Neuronal stem cell (in vitro differentiated cells): ENCODE data around the gene ALDH3B1.
A peak's percentile ranks its signal among the peaks of the same experiment; 100 is the strongest.

Experiments
- DNase-seq: peaks from one replicate; pipeline ENCODE4 v3.0.0-alpha.2; 2013; ENCODE audit warnings: low spot score
- H2AFZ ChIP-seq: one replicate; pipeline ENCODE4 v1.6.1; 2013; ENCODE audit warnings: mild to moderate bottlenecking, low read length, inconsistent platforms
- H2AK5ac ChIP-seq: 2 replicates; pipeline ENCODE4 v1.6.1; 2013; ENCODE audit warnings: low read depth, mild to moderate bottlenecking, inconsistent platforms, low read length, moderate library complexity, mixed read lengths
- H2BK120ac ChIP-seq: 2 replicates; pipeline ENCODE4 v1.6.1; 2013; ENCODE audit warnings: low read depth, mild to moderate bottlenecking, inconsistent platforms, low read length, moderate library complexity, mixed read lengths
- H2BK12ac ChIP-seq: one replicate; pipeline ENCODE4 v1.6.1; 2013; ENCODE audit warnings: low read length, inconsistent platforms
- H2BK15ac ChIP-seq: 2 replicates; pipeline ENCODE4 v1.6.1; 2013; ENCODE audit warnings: mild to moderate bottlenecking, low read length, inconsistent platforms, mixed read lengths
- H2BK5ac ChIP-seq: one replicate; pipeline ENCODE4 v1.6.1; 2013; ENCODE audit warnings: inconsistent platforms, mild to moderate bottlenecking, low read length, moderate library complexity
- H3K14ac ChIP-seq: one replicate; pipeline ENCODE4 v1.6.1; 2013; ENCODE audit warnings: low read length, inconsistent platforms
- H3K18ac ChIP-seq: 2 replicates; pipeline ENCODE4 v1.6.1; 2013; ENCODE audit warnings: low read length, inconsistent platforms
- H3K23ac ChIP-seq: 2 replicates; pipeline ENCODE4 v1.6.1; 2013; ENCODE audit warnings: low read depth, mild to moderate bottlenecking, mixed read lengths, low read length, inconsistent platforms; ENCODE audit not compliant: poor library complexity
- H3K27ac ChIP-seq: replicated peaks from 3 replicates; pipeline ENCODE4 v1.5.1; 2013; ENCODE audit warnings: low read length, inconsistent platforms
- H3K27me3 ChIP-seq, 3 experiments: 2 replicates each; pipeline ENCODE4 v1.6.1; 2013; ENCODE audit warnings: low read length in 3 of 3, mild to moderate bottlenecking in 2 of 3, inconsistent platforms in 1 of 3, low read depth in 1 of 3, mixed read lengths in 1 of 3, moderate library complexity in 1 of 3; ENCODE audit not compliant: control insufficient read depth in 3 of 3, insufficient read depth in 3 of 3
- H3K36me3 ChIP-seq, 2 donors: replicated peaks in 1 of 2; 2 replicates each; pipeline ENCODE4 v1.6.1; 2013; ENCODE audit warnings: low read length in 2 of 2; ENCODE audit not compliant: control insufficient read depth in 2 of 2, insufficient read depth in 2 of 2
- H3K4ac ChIP-seq: 2 replicates; pipeline ENCODE4 v1.6.1; 2013; ENCODE audit warnings: inconsistent platforms, mild to moderate bottlenecking, low read length, moderate library complexity
- H3K4me1 ChIP-seq, 2 donors: 1 replicate in 1 of 2; 2 replicates in 1 of 2; pipeline ENCODE4 v1.6.1; 2013; ENCODE audit warnings: low read length in 2 of 2, low read depth in 1 of 2; ENCODE audit not compliant: control insufficient read depth in 2 of 2, insufficient read depth in 1 of 2
- H3K4me2 ChIP-seq: one replicate; pipeline ENCODE4 v1.6.1; 2013; ENCODE audit warnings: mild to moderate bottlenecking, low read length, inconsistent platforms; ENCODE audit not compliant: insufficient read depth, poor library complexity, severe bottlenecking
- H3K4me3 ChIP-seq, 2 donors: 2 replicates each; pipeline ENCODE4 v1.5.1; 2013; ENCODE audit warnings: low read length in 2 of 2, mild to moderate bottlenecking in 2 of 2, inconsistent platforms in 1 of 2, moderate library complexity in 1 of 2
- H3K79me1 ChIP-seq: one replicate; pipeline ENCODE4 v1.6.1; 2013; ENCODE audit warnings: low read depth, mild to moderate bottlenecking, inconsistent platforms, low read length, moderate library complexity
- H3K9ac ChIP-seq: one replicate; pipeline ENCODE4 v1.6.1; 2013; ENCODE audit warnings: mild to moderate bottlenecking, low read depth, low read length, inconsistent platforms; ENCODE audit not compliant: poor library complexity
- H3K9me3 ChIP-seq, 2 donors: replicated peaks in 1 of 2; 2 replicates each; pipeline versions ENCODE3 to v1.6.1; 2013; ENCODE audit warnings: low read length in 2 of 2, mild to moderate bottlenecking in 2 of 2, inconsistent platforms in 1 of 2, low read depth in 1 of 2, mixed read lengths in 1 of 2, moderate library complexity in 1 of 2; ENCODE audit not compliant: control insufficient read depth in 2 of 2, insufficient read depth in 1 of 2
- H4K8ac ChIP-seq: one replicate; pipeline ENCODE4 v1.6.1; 2013; ENCODE audit warnings: low read depth, mild to moderate bottlenecking, inconsistent platforms, low read length, moderate library complexity
- H4K91ac ChIP-seq: one replicate; pipeline ENCODE4 v1.6.1; 2013; ENCODE audit warnings: low read length, low read depth, mild to moderate bottlenecking, inconsistent platforms; ENCODE audit not compliant: poor library complexity
- WGBS, 2 donors: extraction: QIAGEN DNeasy Blood & Tissue Kit; methylation state at CpG; one replicate each; pipeline ENCODE4 v1.1.7; 2013; ENCODE audit warnings: missing lambda C conversion rate in 2 of 2, mixed read lengths in 1 of 2; ENCODE audit not compliant: insufficient read length in 2 of 2, insufficient replicate concordance in 1 of 2; ENCODE audit errors: extremely low coverage in 2 of 2; 5-methylcytosine and 5-hydroxymethylcytosine counted together

Gene ALDH3B1

GRCh38 chr11:68039526-68040086, 29.5 kb downstream of the ALDH3B1 start:
- H3K4ac ChIP-seq: no peak overlapping the region
- H3K18ac ChIP-seq: peak overlapping the region; percentile 9
- no peak overlapping the region for H3K9ac ChIP-seq
- H3K23ac ChIP-seq: peak overlapping the region; percentile 66
- H3K14ac ChIP-seq: no peak overlapping the region
- H2BK120ac ChIP-seq: peak overlapping the region; percentile 17
- no peak overlapping the region for H3K4me2 ChIP-seq
- H3K9me3 ChIP-seq: no peaks in the 10 kb centered on the region
- peaks cover 4% of the 10 kb centered on the region for H3K79me1 ChIP-seq
- peak overlapping the region; percentile 8 for H2BK5ac ChIP-seq
- peak overlapping the region; percentile 86 for H2AK5ac ChIP-seq
- H2AFZ ChIP-seq: peak overlapping the region; percentile 88
- H3K27ac ChIP-seq: no peak overlapping the region
- DNase-seq: no peak
- H3K36me3 ChIP-seq: peaks cover 4 to 15% of the 10 kb centered on the region in 2 donors
- H2BK12ac ChIP-seq: no peak overlapping the region
- no peak overlapping the region for H4K8ac ChIP-seq
- no peak overlapping the region for H3K4me3 ChIP-seq
- no peak overlapping the region for H2BK15ac ChIP-seq
- H3K27me3 ChIP-seq: no peaks in the 10 kb centered on the region
- WGBS, 2 donors: no CpG with 5 or more reads among the region's 10 CpGs
- H3K4me1 ChIP-seq: peaks cover 13 to 34% of the 10 kb centered on the region in 2 donors
- no peak overlapping the region for H4K91ac ChIP-seq

GRCh38 chr11:68040101-68040956, 30.2 kb downstream of the ALDH3B1 start:
- no peaks in the 10 kb centered on the region for H3K27me3 ChIP-seq
- H2BK5ac ChIP-seq: peak overlapping the region; percentile 61
- no peak overlapping the region for H3K4me2 ChIP-seq
- H3K36me3 ChIP-seq: peaks cover 4 to 10% of the 10 kb centered on the region in 2 donors
- H3K79me1 ChIP-seq: peaks cover 4% of the 10 kb centered on the region
- peak overlapping the region; percentile 88 for H2AFZ ChIP-seq
- H3K27ac ChIP-seq: peak overlapping the region; percentile 16
- WGBS, 2 donors: no CpG with 5 or more reads among the region's 22 CpGs
- peaks cover 13 to 34% of the 10 kb centered on the region in 2 donors for H3K4me1 ChIP-seq
- H2BK12ac ChIP-seq: no peak overlapping the region
- peak overlapping the region; percentile 94 for H2BK15ac ChIP-seq
- H3K4me3 ChIP-seq: no peak overlapping the region
- no peak for DNase-seq
- no peak overlapping the region for H4K91ac ChIP-seq
- peak overlapping the region; percentile 38 for H3K14ac ChIP-seq
- H2AK5ac ChIP-seq: peak overlapping the region; percentile 86
- H3K9me3 ChIP-seq: no peaks in the 10 kb centered on the region
- peak overlapping the region; percentile 91 for H3K23ac ChIP-seq
- no peak overlapping the region for H2BK120ac ChIP-seq
- no peak overlapping the region for H4K8ac ChIP-seq
- H3K9ac ChIP-seq: peak overlapping the region; percentile 44
- H3K4ac ChIP-seq: no peak overlapping the region
- peak overlapping the region; percentile 92 for H3K18ac ChIP-seq

GRCh38 chr11:68040957-68041591, 30.9 kb downstream of the ALDH3B1 start:
- Histone ChIP-seq H3K4me2 (no peak overlapping the region), H2BK120ac (no peak overlapping the region), H3K23ac (peak overlapping the region; percentile 91), H3K9me3 (no peaks in the 10 kb centered on the region), H2AK5ac (peak overlapping the region; percentile 86), H3K4ac (no peak overlapping the region), H3K27me3 (no peaks in the 10 kb centered on the region), H3K18ac (peak overlapping the region; percentile 92), H3K79me1 (peaks cover 4% of the 10 kb centered on the region), H3K14ac (peak overlapping the region; percentile 38), H4K91ac (no peak overlapping the region), H3K4me3 (peak overlapping the region in 1 of 2 donors; percentile 29), H3K27ac (no peak overlapping the region), H3K36me3 (peaks cover 4 to 7% of the 10 kb centered on the region in 2 donors), H2AFZ (peak overlapping the region; percentile 88), H4K8ac (no peak overlapping the region), H2BK12ac (no peak overlapping the region), H2BK5ac (peak overlapping the region; percentile 61), H3K4me1 (peaks cover 13 to 34% of the 10 kb centered on the region in 2 donors), H3K9ac (peak overlapping the region; percentile 44), H2BK15ac (peak overlapping the region; percentile 94)
- WGBS, 2 donors: no CpG with 5 or more reads among the region's 23 CpGs
- no peak for DNase-seq
